HepG2 (cell line): ENCODE data around the gene NBEA. TPM values are rescaled to one million over a fixed set of nuclear protein-coding genes. Genes with fewer than 3 reads are reported as not detected.

Experiments used
- ATAC-seq: fragments of 200-7000 bp; cut with Tn5 transposase; 3 replicates; pipeline ENCODE4 v1.9.1; 2020; ENCODE audit warnings: mild to moderate bottlenecking, moderate library complexity
- BruUV-seq: library from RNA; stranded (reverse); fragments of 400-500 nt; replicated peaks from 2 replicates; lab custom pipeline; 2021; lab: Mats Ljungman, UMichigan
- CTCF ChIA-PET: fragments of 300-600 bp; formaldehyde crosslinking; extraction: SDS; loops from one replicate; lab custom pipeline; 2021; ENCODE audit warnings: low total read pairs, inconsistent platforms, low intra/inter-chr PET ratio; lab: Yijun Ruan, JAX
- POLR2A ChIA-PET: fragments of 350-600 bp; sonication (Branson Sonifier 250); formaldehyde crosslinking; loops from one replicate; lab custom pipeline; 2020; ENCODE audit warnings: antibody characterized with exemption, inconsistent platforms; lab: Yijun Ruan, JAX
- DNase-seq: peaks from one replicate; pipeline ENCODE4 v3.0.0-alpha.2; 2015; ENCODE audit warnings: low spot score
- FAIRE-seq: peaks from 3 replicates; lab custom pipeline; 2011; peaks lifted over from hg19 to GRCh38; lab: Jason Lieb, UNC
- H2AFZ ChIP-seq: one replicate; pipeline ENCODE4 v1.6.1; 2011; ENCODE audit warnings: low read length, inconsistent platforms
- H3K27ac ChIP-seq: fragments of 300-600 bp; 3 replicates; pipeline ENCODE4 v1.8.0; 2011; ENCODE audit warnings: mixed run types, mild to moderate bottlenecking, mixed read lengths, low read length, inconsistent platforms; ENCODE audit not compliant: insufficient read depth; ENCODE audit errors: extremely low read length
- H3K27me3 ChIP-seq, 2 experiments: fragments of 200-600 bp in 1 of 2; 2 replicates in 1 of 2; 3 replicates in 1 of 2; pipeline versions ENCODE4 v1.6.0 to v1.8.0; 2011; ENCODE audit warnings: low read length in 2 of 2, mild to moderate bottlenecking in 2 of 2, moderate library complexity in 2 of 2, inconsistent platforms in 1 of 2; ENCODE audit not compliant: insufficient read depth in 2 of 2, control insufficient read depth in 1 of 2
- H3K36me3 ChIP-seq, 2 experiments: fragments of 200-600 bp in 1 of 2; replicated peaks in 1 of 2; 2 replicates in 1 of 2; 3 replicates in 1 of 2; pipeline versions ENCODE4 v1.5.1 to v1.8.0; 2011; ENCODE audit warnings: low read length in 2 of 2, inconsistent platforms in 1 of 2; ENCODE audit not compliant: insufficient read depth in 2 of 2, control insufficient read depth in 1 of 2
- H3K4me1 ChIP-seq: 2 replicates; pipeline ENCODE4 v1.5.1; 2012; ENCODE audit warnings: low read length, inconsistent platforms; ENCODE audit not compliant: insufficient read depth
- H3K4me2 ChIP-seq: 2 replicates; pipeline ENCODE4 v1.6.0; 2011; ENCODE audit warnings: low read depth, low read length, inconsistent platforms
- H3K4me3 ChIP-seq, 3 experiments: fragments of 200-600 bp in 1 of 3; sonication (generic), shearing (Covaris generic) in 1 of 3; replicated peaks in 1 of 3; 2 replicates each; pipeline ENCODE4 v1.5.1; 2011 to 2016; ENCODE audit warnings: low read length in 3 of 3, inconsistent platforms in 2 of 3, low read depth in 2 of 3, mild to moderate bottlenecking in 2 of 3, control low read depth in 1 of 3, mixed read lengths in 1 of 3; ENCODE audit not compliant: insufficient read depth in 1 of 3
- H3K79me2 ChIP-seq: one replicate; pipeline ENCODE4 v1.6.1; 2011; ENCODE audit warnings: low read length, inconsistent platforms; ENCODE audit not compliant: insufficient read depth
- H3K9ac ChIP-seq: 2 replicates; pipeline ENCODE4 v1.6.0; 2011; ENCODE audit warnings: mild to moderate bottlenecking, low read depth, low read length, inconsistent platforms; ENCODE audit not compliant: insufficient read depth
- H3K9me3 ChIP-seq: 2 replicates; pipeline ENCODE4 v1.5.1; 2012; ENCODE audit warnings: mild to moderate bottlenecking, low read length
- H4K20me1 ChIP-seq: 2 replicates; pipeline ENCODE4 v1.6.0; 2011; ENCODE audit warnings: inconsistent platforms, mild to moderate bottlenecking, low read length, moderate library complexity; ENCODE audit not compliant: insufficient read depth
- BCL3 ChIP-seq: sonication (generic); formaldehyde crosslinking; IDR thresholded peaks from 2 replicates; pipeline ENCODE4 v1.5.1; 2020; ENCODE audit warnings: mild to moderate bottlenecking, missing genetic modification reagents, moderate library complexity
- CHD4 ChIP-seq: fragments of 200-600 bp; sonication (generic); IDR thresholded peaks from 2 replicates; pipeline ENCODE4 v1.7.0; 2017; ENCODE audit warnings: mild to moderate bottlenecking, low read length, borderline replicate concordance
- GFI1 ChIP-seq: sonication (generic); formaldehyde crosslinking; IDR thresholded peaks from 2 replicates; pipeline ENCODE4 v1.5.0; 2020; ENCODE audit warnings: missing genetic modification reagents, mild to moderate bottlenecking, borderline replicate concordance
- NCOA1 ChIP-seq: sonication (generic); formaldehyde crosslinking; IDR thresholded peaks from 2 replicates; pipeline ENCODE4 v1.9.0; 2021; ENCODE audit warnings: missing genetic modification reagents
- NKX3-1 ChIP-seq: sonication (generic); formaldehyde crosslinking; IDR thresholded peaks from 2 replicates; pipeline ENCODE4 v1.5.0; 2020; ENCODE audit warnings: missing genetic modification reagents
- PHB2 ChIP-seq: fragments of 450-650 bp; IDR thresholded peaks from 2 replicates; pipeline ENCODE4 v1.6.1; 2018; ENCODE audit not compliant: partially characterized antibody
- TOPORS ChIP-seq: sonication (generic); formaldehyde crosslinking; IDR thresholded peaks from 2 replicates; pipeline ENCODE4 v1.8.0; 2023; ENCODE audit warnings: mild to moderate bottlenecking, missing genetic modification reagents
- YY1 ChIP-seq: IDR thresholded peaks from 2 replicates; pipeline ENCODE4 v1.6.1; 2011; ENCODE audit warnings: low read length, low read depth, moderate library complexity, mild to moderate bottlenecking; ENCODE audit not compliant: insufficient read depth, insufficient replicate concordance
- ZBTB37 ChIP-seq: sonication (generic); formaldehyde crosslinking; IDR thresholded peaks from 2 replicates; pipeline ENCODE4 v1.4.0; 2020; ENCODE audit warnings: mild to moderate bottlenecking, missing genetic modification reagents
- ZGPAT ChIP-seq: IDR thresholded peaks from 2 replicates; pipeline ENCODE4 v1.6.1; 2016; ENCODE audit warnings: mild to moderate bottlenecking
- ZHX1 ChIP-seq: sonication (generic); formaldehyde crosslinking; IDR thresholded peaks from 2 replicates; pipeline ENCODE4 v1.8.1; 2022; ENCODE audit warnings: low read depth, mild to moderate bottlenecking, missing genetic modification reagents
- ZNF260 ChIP-seq: sonication (generic); formaldehyde crosslinking; IDR thresholded peaks from 2 replicates; pipeline ENCODE4 v1.4.0; 2020; ENCODE audit warnings: missing genetic modification reagents, low read depth, mild to moderate bottlenecking, borderline replicate concordance
- ZNF512 ChIP-seq: sonication (generic); formaldehyde crosslinking; IDR thresholded peaks from 2 replicates; pipeline ENCODE4 v1.4.0; 2020; ENCODE audit warnings: mild to moderate bottlenecking, missing genetic modification reagents
- ZNF607 ChIP-seq: sonication (generic); formaldehyde crosslinking; IDR thresholded peaks from 2 replicates; pipeline ENCODE4 v1.5.1; 2020; ENCODE audit warnings: missing genetic modification reagents, mild to moderate bottlenecking, borderline replicate concordance
- WGBS: methylation state at CpG from one replicate; pipeline ENCODE4 v1.1.6; 2017; ENCODE audit warnings: low lambda C conversion rate; 5-methylcytosine and 5-hydroxymethylcytosine counted together
- in situ Hi-C: cut with HindIII; loops from 2 replicates; pipeline ENCODE4 v1.10.0; 2017; ENCODE audit warnings: low pct_unique_long_range_greater_than_20kb; ENCODE audit not compliant: extremely low pct_ligation_motif_present
- intact Hi-C: fragments of 100-400 bp; cut with micrococcal nuclease; formaldehyde crosslinking; loops from one replicate; pipeline ENCODE4 v1.10.0; 2022; ENCODE audit not compliant: unreplicated experiment
- polyA plus RNA-seq, 8 experiments: library from polyadenylated mRNA; depleted of rRNA in 3 of 8; stranded (reverse) in 7 of 8; unstranded in 1 of 8; fragments of >200 nt; fragmentation: Illumina TruSeq in 4 of 8; extraction: Trizol in 4 of 8; gene quantifications; 2 replicates each; pipeline versions ENCODE4 v1.2.1 to v1.2.3, GENCODE V29; 2011 to 2016; ENCODE audit warnings: low read depth in 4 of 8, missing spikeins in 1 of 8, mixed read lengths in 1 of 8; ENCODE audit not compliant: insufficient read depth in 1 of 8
- total RNA-seq, 5 experiments: library from RNA; depleted of rRNA; stranded (reverse); fragments of >200 nt; fragmentation: Illumina TruSeq; extraction: Trizol; gene quantifications; 2 replicates each; pipeline ENCODE4 v1.2.3, GENCODE V29; 2016; ENCODE audit warnings: low read depth in 1 of 5

Gene NBEA
- total and polyA plus RNA-seq, 2 of the 13 experiments (the other 11 are each of a cell fraction or from before 2014, with no cell fraction given): 2.7 to 2.8 TPM

GRCh38 chr13:35475960-35476943 is 534.2 kb downstream of the NBEA start, which contains the start of gene MAB21L1:
MAB21L1 (minus strand) TSS chr13:35476689; CDS start chr13:35476138, 551 bp downstream.
- 77% methylated on average over 35 of the region's 35 CpGs for WGBS
- no peak for ATAC-seq
- CTCF ChIA-PET: no interaction called here
- TF ChIP-seq PHB2: no peak
- no peak for TF ChIP-seq ZNF512 (CRISPR knock-in tag)
- no peak for TF ChIP-seq CHD4
- no peak for TF ChIP-seq GFI1 (CRISPR knock-in tag)
- TF ChIP-seq ZNF260 (CRISPR knock-in tag): no peak
- TF ChIP-seq ZNF607 (CRISPR knock-in tag): no peak
- no peak for TF ChIP-seq BCL3 (CRISPR knock-in tag)
- TF ChIP-seq NCOA1 (CRISPR knock-in tag): no peak
- TF ChIP-seq ZGPAT (CRISPR knock-in tag): no peak
- no peak for TF ChIP-seq NKX3-1 (CRISPR knock-in tag)
- no peak for TF ChIP-seq ZHX1 (CRISPR knock-in tag)
- no peak for TF ChIP-seq ZBTB37
- no peak for TF ChIP-seq YY1
- no peak for TF ChIP-seq TOPORS (CRISPR knock-in tag)

More at GRCh38 chr13:35475960-35476943, 534.2 kb downstream of the NBEA start, which contains the start of gene MAB21L1:
- H3K4me3 ChIP-seq: peak within 1 kb of the TSS in 2 of 3 experiments; percentile 34 to 59; a peak in 4 of 6 replicates
- FAIRE-seq (no peak), DNase-seq (no peak)
- no TSS peak for BruUV-seq
- POLR2A ChIA-PET: no interaction called here
- H3K79me2 ChIP-seq: no peaks in the 10 kb centered on the region
- no peaks in the 10 kb centered on the region for H3K36me3 ChIP-seq
- intact Hi-C loops (no loop called here), in situ Hi-C loops (no loop called here)
- H2AFZ ChIP-seq: no peak within 1 kb of the TSS
- peak within 1 kb of the TSS; percentile 50 for H3K4me2 ChIP-seq
- H3K9ac ChIP-seq: no peak within 1 kb of the TSS
- H3K27me3 ChIP-seq: no peaks in the 10 kb centered on the region; a peak in 1 of 5 replicates
- H4K20me1 ChIP-seq: no peaks in the 10 kb centered on the region
- no peak within 1 kb of the TSS for H3K27ac ChIP-seq
- no peaks in the 10 kb centered on the region for H3K4me1 ChIP-seq
- no peaks in the 10 kb centered on the region for H3K9me3 ChIP-seq
